ENCODE data around the gene LHFPL2. TPM values are rescaled to one million over a fixed set of nuclear protein-coding genes. Genes with fewer than 3 reads are reported as not detected.

The LHFPL2 gene
- total and polyA plus RNA-seq, 2 of the 4 experiments (the other 2 are of a cell fraction), result 6.5 to 11.3 TPM

DNA sequence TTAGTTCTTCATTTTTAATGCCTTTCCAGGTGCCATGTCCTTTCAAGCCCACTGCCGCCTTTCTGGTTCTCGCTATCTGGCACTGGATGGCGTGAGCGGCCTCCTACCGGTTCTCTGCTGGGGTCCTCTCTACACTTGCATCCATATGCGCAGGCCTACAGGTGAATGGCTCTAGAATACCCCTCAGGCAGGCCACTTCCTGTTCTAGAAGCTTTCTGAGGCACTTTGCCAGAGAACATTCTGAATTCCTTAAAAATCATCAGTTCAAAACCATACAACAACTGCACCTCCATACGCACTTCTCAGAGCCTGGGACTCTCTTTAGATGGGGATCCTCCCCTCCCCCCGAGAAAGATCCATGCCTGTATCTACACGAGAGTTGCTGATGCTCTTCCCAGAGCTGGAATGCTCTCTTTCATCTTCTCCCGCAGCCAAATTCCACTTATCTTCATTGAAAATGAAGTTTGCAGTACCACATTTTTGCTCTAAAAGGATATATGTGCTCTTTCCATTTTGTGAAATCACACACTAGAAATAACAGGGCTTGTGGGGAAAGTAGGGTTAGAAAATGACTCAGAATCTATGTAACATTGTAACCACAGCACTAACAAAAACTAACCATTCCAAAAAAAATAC, 1.4 kb upstream of the LHFPL2 start:
- POLR2A ChIA-PET (ENCODE audit: unreplicated experiment), result no interaction called here
- Histone ChIP-seq H4K8ac (ENCODE audit: low read depth in 2 of 2, low read length in 2 of 2) (peak overlapping the region in 1 of 2 experiments; percentile 7; a peak in 1 of 4 replicates), H3K4me1 (ENCODE audit: control insufficient read depth, insufficient read depth, low read length) (peaks cover 10% of the 10 kb centered on the region), H2BK20ac (ENCODE audit: low read depth, low read length) (peak overlapping the region; percentile 3; the same call in 1 of the 2 replicates), H3K79me1 (ENCODE audit: low read depth in 1 of 2, low read length in 2 of 2) (peaks cover 10 to 30% of the 10 kb centered on the region in 2 experiments; a peak in 3 of 4 replicates), H2AK9ac (replicated peaks; ENCODE audit: low read depth, low read length, poor library complexity) (no peak overlapping the region), H2AK5ac (ENCODE audit: low read depth, low read length) (peak overlapping the region; percentile 46; the same call in 1 of the 2 replicates), H3K9ac (ENCODE audit: low read depth, low read length) (no peak overlapping the region), H3K18ac (ENCODE audit: low read depth, low read length) (peak overlapping the region; percentile 14; the same call in 1 of the 2 replicates), H4K5ac (ENCODE audit: low read depth, low read length) (peak overlapping the region; percentile 64; the same call in 1 of the 2 replicates), H4K91ac (ENCODE audit: insufficient read depth, low read depth, low read length) (no peak overlapping the region), H3K4me3 (ENCODE audit: insufficient read depth, low read depth, low read length) (no peak overlapping the region), H3K27me3 (ENCODE audit: control insufficient read depth, insufficient read depth, low read length) (no peaks in the 10 kb centered on the region), H3K23ac (ENCODE audit: low read depth, low read length) (no peak overlapping the region), H3K4ac (ENCODE audit: low read depth, low read length) (peak overlapping the region; percentile 19), H2BK5ac (ENCODE audit: low read depth, low read length, poor library complexity, severe bottlenecking) (no peak overlapping the region), H3K56ac (ENCODE audit: extremely low read depth, insufficient read depth, low read length) (no peak overlapping the region), H2BK120ac (ENCODE audit: low read depth, low read length) (no peak overlapping the region), H2AFZ (replicated peaks; ENCODE audit: low read length, poor library complexity) (no peak overlapping the region), H3K14ac (replicated peaks; ENCODE audit: low read depth, low read length) (no peak overlapping the region), H3K36me3 (ENCODE audit: control insufficient read depth, insufficient read depth, low read length) (peaks cover 2% of the 10 kb centered on the region; the same call in 1 of the 2 replicates), H3K9me1 (ENCODE audit: insufficient read depth, low read length) (peaks cover 7% of the 10 kb centered on the region), H2BK15ac (ENCODE audit: low read depth, low read length) (no peak overlapping the region), H3K27ac (ENCODE audit: insufficient read depth, low read length) (peak overlapping the region; percentile 65; the same call in 1 of the 2 replicates), H4K20me1 (ENCODE audit: insufficient read depth, low read length) (peaks cover 4% of the 10 kb centered on the region; the same call in 1 of the 2 replicates), H3K9me3 (ENCODE audit: control insufficient read depth, insufficient read depth, low read length) (no peaks in the 10 kb centered on the region), H3K4me2 (ENCODE audit: low read depth, low read length) (peak overlapping the region; percentile 52)
- CTCF ChIA-PET, result no interaction called here
- WGBS, 2 experiments (ENCODE audit: extremely low coverage in 2 of 2, insufficient read length in 1 of 2), result 96% methylated on average over 3 of the region's 10 CpGs; no CpG with 5 or more reads in 1 of the 2 experiments
- no peak for ATAC-seq (ENCODE audit: low read depth)
- peak; percentile 51; the same call in 1 of the 2 replicates for TF ChIP-seq CEBPB (IDR thresholded peaks at IDR 0.05; ENCODE audit: low read depth, low read length)
- TF ChIP-seq FOS (IDR thresholded peaks at IDR 0.05; ENCODE audit: low read depth, low read length), result peak; percentile 56; the same call in 1 of the 2 replicates
- TF ChIP-seq SMC3 (IDR thresholded peaks at IDR 0.05; ENCODE audit: low read depth, low read length), result no peak
- intact Hi-C loops (cut with micrococcal nuclease) (loop anchor here (5.0 kb wide), 7 partner anchors 58 to 317 kb away; partner anchors contain the start of gene SCAMP1), in situ Hi-C loops (cut with MboI; ENCODE audit: low sequenced_read_pairs) (no loop called here), dilution Hi-C loops (cut with HindIII; ENCODE audit: low sequenced_read_pairs, unreplicated experiment) (no loop called here)
- no TSS peak for BruUV-seq (replicated peaks)
- DNase-seq, result peak; percentile 84

Data from IMR-90 (cell line).